ELR (cell line): Measurements from ENCODE around the gene PRSS48.
"Not testable (repeated sequence)": the region's sequence is repeated elsewhere in the genome, so short reads cannot be mapped to it uniquely, and the experiment has no call there.

Experiments used
- DNase-seq: peaks from one replicate; pipeline ENCODE4 v3.0.0-alpha.2; 2015; ENCODE audit warnings: low read depth

The PRSS48 gene

GRCh38 chr4:151263455-151263854 is 13.5 kb upstream of the PRSS48 start:
- no peak for DNase-seq

- DNase-seq, result no peak
Measured at GRCh38 chr4:151266497-151266896, 10.5 kb upstream of the PRSS48 start.

GRCh38 chr4:151267104-151267503 is 9.9 kb upstream of the PRSS48 start:
- no peak for DNase-seq

GRCh38 chr4:151267822-151268535 is 9.0 kb upstream of the PRSS48 start:
- no peak for DNase-seq

- DNase-seq, result not testable (repeated sequence)
Measured at GRCh38 chr4:151268905-151269304, 8.1 kb upstream of the PRSS48 start.

- DNase-seq, result no peak
Measured at GRCh38 chr4:151284534-151285245, 7.7 kb downstream of the PRSS48 start.

GRCh38 chr4:151287409-151287808 is 10.4 kb downstream of the PRSS48 start:
- DNase-seq, result peak; percentile 20

GRCh38 chr4:151291485-151291884 is 14.5 kb downstream of the PRSS48 start:
- peak; percentile 53 for DNase-seq

GRCh38 chr4:151292038-151292437 is 15.1 kb downstream of the PRSS48 start:
- DNase-seq, result no peak

- no peak for DNase-seq
Measured at GRCh38 chr4:151294833-151295496, 18.0 kb downstream of the PRSS48 start.

- DNase-seq, result no peak
Measured at GRCh38 chr4:151296227-151296626, 19.3 kb downstream of the PRSS48 start.

- DNase-seq, result no peak
Measured at GRCh38 chr4:151297170-151297569, 20.2 kb downstream of the PRSS48 start.

GRCh38 chr4:151302432-151302831 is 25.5 kb downstream of the PRSS48 start:
- no peak for DNase-seq

GRCh38 chr4:151304226-151304625 is 27.3 kb downstream of the PRSS48 start:
- no peak for DNase-seq

GRCh38 chr4:151304755-151305154 is 27.8 kb downstream of the PRSS48 start:
- peak; percentile 8 for DNase-seq

- DNase-seq, result no peak
Measured at GRCh38 chr4:151310124-151310728, 33.3 kb downstream of the PRSS48 start.

GRCh38 chr4:151313306-151314009 is 36.5 kb downstream of the PRSS48 start:
- DNase-seq, result no peak

GRCh38 chr4:151314010-151314355 is 37.0 kb downstream of the PRSS48 start:
- DNase-seq, result no peak

- DNase-seq, result no peak
Measured at GRCh38 chr4:151314479-151314878, 37.5 kb downstream of the PRSS48 start.

- peak; percentile 17 for DNase-seq
Measured at GRCh38 chr4:151315212-151315886, 38.4 kb downstream of the PRSS48 start.

GRCh38 chr4:151316645-151317044 is 39.7 kb downstream of the PRSS48 start:
- DNase-seq, result no peak
